Loucy (cell line): ENCODE measurements around the gene TMEM256.

Experiments used
- CTCF ChIP-seq: fragments of 200-600 bp; sonication (generic); conservative IDR thresholded peaks from 2 replicates; pipeline ENCODE4 v1.5.1; 2014; ENCODE audit warnings: mild to moderate bottlenecking, antibody characterized with exemption, low read length
- EZH2phosphoT487 ChIP-seq: fragments of 200-600 bp; IDR thresholded peaks from 2 replicates; pipeline ENCODE4 v1.6.1; 2018; ENCODE audit warnings: antibody characterized with exemption, mild to moderate bottlenecking, moderate library complexity, borderline replicate concordance

- no peak for TF ChIP-seq CTCF
- no peak for TF ChIP-seq EZH2phosphoT487
These were observed 22.4 kb upstream of the TMEM256 start for GRCh38 chr17:7426203-7426863.
